Kidney epithelial cell (primary cell): ENCODE data around the gene DHRS1. TPM values are rescaled to one million over a fixed set of nuclear protein-coding genes. Genes with fewer than 3 reads are reported as not detected.

Experiments used
- DNase-seq: peaks from one replicate; pipeline ENCODE4 v3.0.0-alpha.2; 2010; ENCODE audit warnings: low read depth
- H3K27me3 ChIP-seq: 2 replicates; pipeline ENCODE4 v1.6.0; 2011; ENCODE audit warnings: low read length; ENCODE audit not compliant: control insufficient read depth, insufficient read depth
- H3K36me3 ChIP-seq: 2 replicates; pipeline ENCODE4 v1.5.1; 2011; ENCODE audit warnings: low read length; ENCODE audit not compliant: control insufficient read depth, insufficient read depth
- H3K4me3 ChIP-seq: 2 replicates; pipeline ENCODE4 v1.5.1; 2011; ENCODE audit warnings: low read depth, mild to moderate bottlenecking, control low read depth, low read length
- CTCF ChIP-seq: IDR thresholded peaks from 2 replicates; pipeline ENCODE4 v1.5.1; 2011; ENCODE audit warnings: mild to moderate bottlenecking, moderate library complexity, low read length, control low read depth, inconsistent platforms; ENCODE audit not compliant: insufficient read depth, poor library complexity, severe bottlenecking
- total RNA-seq: library from RNA; depleted of rRNA; stranded (reverse); fragments of >200 nt; gene quantifications from 2 replicates; pipeline ENCODE4 v1.2.3, GENCODE V29; 2015

Gene DHRS1
- total RNA-seq, 1 donor from 2014 or later: 44.9 TPM

- Histone ChIP-seq H3K36me3 (no peaks in the 10 kb centered on the region), H3K27me3 (no peaks in the 10 kb centered on the region), H3K4me3 (no peak overlapping the region)
- no peak for DNase-seq
- no peak for TF ChIP-seq CTCF
Measured at GRCh38 chr14:24283796-24284460, 15.7 kb downstream of the DHRS1 start.

GRCh38 chr14:24282736-24283135 lies 16.8 kb downstream of the DHRS1 start:
- Histone ChIP-seq H3K27me3 (no peaks in the 10 kb centered on the region), H3K4me3 (no peak overlapping the region), H3K36me3 (no peaks in the 10 kb centered on the region)
- no peak for TF ChIP-seq CTCF
- no peak for DNase-seq

- no peak for TF ChIP-seq CTCF
- no peaks in the 10 kb centered on the region for H3K36me3 ChIP-seq
- H3K4me3 ChIP-seq: no peak overlapping the region
- DNase-seq: no peak
- H3K27me3 ChIP-seq: no peaks in the 10 kb centered on the region
Measured at GRCh38 chr14:24281636-24282035, 17.9 kb downstream of the DHRS1 start.

GRCh38 chr14:24280797-24281460 lies 18.7 kb downstream of the DHRS1 start:
- TF ChIP-seq CTCF: no peak

GRCh38 chr14:24279301-24280186 lies 20.0 kb downstream of the DHRS1 start:
- Histone ChIP-seq H3K4me3 (no peak overlapping the region), H3K36me3 (no peaks in the 10 kb centered on the region), H3K27me3 (no peaks in the 10 kb centered on the region)
- peak; percentile 12 for TF ChIP-seq CTCF
- no peak for DNase-seq

More at GRCh38 chr14:24280797-24281460, 18.7 kb downstream of the DHRS1 start:
- no peaks in the 10 kb centered on the region for H3K36me3 ChIP-seq
- DNase-seq: no peak
- no peak overlapping the region for H3K4me3 ChIP-seq
- no peaks in the 10 kb centered on the region for H3K27me3 ChIP-seq
